ENCODE measurements around the gene DTX3L.

DNA sequence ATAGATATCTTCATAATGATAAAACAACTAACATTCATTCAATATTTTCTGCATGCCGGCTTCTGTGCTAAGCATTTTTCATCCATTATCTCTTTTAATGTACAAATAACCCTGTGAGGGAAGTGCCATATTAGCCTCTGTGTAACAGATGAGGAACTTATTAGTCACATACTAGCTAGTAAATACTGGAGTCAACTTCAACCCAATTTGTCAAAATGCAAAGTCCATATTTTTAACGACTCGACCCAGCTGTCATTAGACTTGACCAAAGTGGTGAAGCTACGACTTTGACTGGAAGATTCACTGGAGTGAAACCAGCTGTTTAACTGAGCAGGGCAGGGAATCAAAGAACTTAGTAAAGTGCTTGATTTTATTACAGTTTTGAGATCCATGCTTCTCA is 54.9 kb downstream of the DTX3L start:
- TF ChIP-seq, protein P1, sequence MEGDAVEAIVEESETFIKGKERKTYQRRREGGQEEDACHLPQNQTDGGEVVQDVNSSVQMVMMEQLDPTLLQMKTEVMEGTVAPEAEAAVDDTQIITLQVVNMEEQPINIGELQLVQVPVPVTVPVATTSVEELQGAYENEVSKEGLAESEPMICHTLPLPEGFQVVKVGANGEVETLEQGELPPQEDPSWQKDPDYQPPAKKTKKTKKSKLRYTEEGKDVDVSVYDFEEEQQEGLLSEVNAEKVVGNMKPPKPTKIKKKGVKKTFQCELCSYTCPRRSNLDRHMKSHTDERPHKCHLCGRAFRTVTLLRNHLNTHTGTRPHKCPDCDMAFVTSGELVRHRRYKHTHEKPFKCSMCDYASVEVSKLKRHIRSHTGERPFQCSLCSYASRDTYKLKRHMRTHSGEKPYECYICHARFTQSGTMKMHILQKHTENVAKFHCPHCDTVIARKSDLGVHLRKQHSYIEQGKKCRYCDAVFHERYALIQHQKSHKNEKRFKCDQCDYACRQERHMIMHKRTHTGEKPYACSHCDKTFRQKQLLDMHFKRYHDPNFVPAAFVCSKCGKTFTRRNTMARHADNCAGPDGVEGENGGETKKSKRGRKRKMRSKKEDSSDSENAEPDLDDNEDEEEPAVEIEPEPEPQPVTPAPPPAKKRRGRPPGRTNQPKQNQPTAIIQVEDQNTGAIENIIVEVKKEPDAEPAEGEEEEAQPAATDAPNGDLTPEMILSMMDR (IDR thresholded peaks at IDR 0.05; ENCODE audit: control extremely low read depth in 1 of 3, insufficient read depth in 1 of 3, low read depth in 1 of 3, low read length in 3 of 3) = no peak
- no peak for TF ChIP-seq POLR2A (IDR thresholded peaks at IDR 0.05; ENCODE audit: control extremely low read depth in 1 of 2, low read depth in 2 of 2, low read length in 2 of 2)
- TF ChIP-seq KDM1A (IDR thresholded peaks at IDR 0.05; ENCODE audit: borderline replicate concordance, low read length) = no peak
- TF ChIP-seq TAF1 (IDR thresholded peaks at IDR 0.05; ENCODE audit: low read depth, low read length) = no peak
- no peak for TF ChIP-seq FOSL1 (IDR thresholded peaks at IDR 0.05; ENCODE audit: insufficient read depth, low read depth, low read length)
